Kidney epithelial cell (primary cell): ENCODE results near the gene FOXO6. TPM values are rescaled to one million over a fixed set of nuclear protein-coding genes. Genes with fewer than 3 reads are reported as not detected.

Source experiments
- DNase-seq: peaks from one replicate; pipeline ENCODE4 v3.0.0-alpha.2; 2010; ENCODE audit warnings: low read depth
- H3K27me3 ChIP-seq: 2 replicates; pipeline ENCODE4 v1.6.0; 2011; ENCODE audit warnings: low read length; ENCODE audit not compliant: control insufficient read depth, insufficient read depth
- H3K36me3 ChIP-seq: 2 replicates; pipeline ENCODE4 v1.5.1; 2011; ENCODE audit warnings: low read length; ENCODE audit not compliant: control insufficient read depth, insufficient read depth
- H3K4me3 ChIP-seq: 2 replicates; pipeline ENCODE4 v1.5.1; 2011; ENCODE audit warnings: low read depth, mild to moderate bottlenecking, control low read depth, low read length
- CTCF ChIP-seq: IDR thresholded peaks from 2 replicates; pipeline ENCODE4 v1.5.1; 2011; ENCODE audit warnings: mild to moderate bottlenecking, moderate library complexity, low read length, control low read depth, inconsistent platforms; ENCODE audit not compliant: insufficient read depth, poor library complexity, severe bottlenecking
- total RNA-seq: library from RNA; depleted of rRNA; stranded (reverse); fragments of >200 nt; gene quantifications from 2 replicates; pipeline ENCODE4 v1.2.3, GENCODE V29; 2015

FOXO6 gene
- total RNA-seq, 1 donor from 2014 or later, result 0.67 TPM

- H3K36me3 ChIP-seq, result no peaks in the 10 kb centered on the region
- no peak for DNase-seq
- no peak overlapping the region for H3K4me3 ChIP-seq
- no peak for TF ChIP-seq CTCF
- H3K27me3 ChIP-seq, result no peaks in the 10 kb centered on the region
Measured at GRCh38 chr1:41416081-41416480, 54.8 kb downstream of the FOXO6 start.

GRCh38 chr1:41416552-41417334, 55.5 kb downstream of the FOXO6 start:
- Histone ChIP-seq H3K27me3 (no peaks in the 10 kb centered on the region), H3K4me3 (no peak overlapping the region), H3K36me3 (no peaks in the 10 kb centered on the region)
- DNase-seq, result peak; percentile 28
- peak; percentile 89 for TF ChIP-seq CTCF

- Histone ChIP-seq H3K36me3 (no peaks in the 10 kb centered on the region), H3K27me3 (no peaks in the 10 kb centered on the region), H3K4me3 (no peak overlapping the region)
- TF ChIP-seq CTCF, result no peak
- no peak for DNase-seq
Measured at GRCh38 chr1:41417335-41417682, 56.1 kb downstream of the FOXO6 start.

- no peaks in the 10 kb centered on the region for H3K36me3 ChIP-seq
- no peak for TF ChIP-seq CTCF
- no peaks in the 10 kb centered on the region for H3K27me3 ChIP-seq
- DNase-seq, result no peak
- H3K4me3 ChIP-seq, result no peak overlapping the region
Measured at GRCh38 chr1:41417746-41418145, 56.5 kb downstream of the FOXO6 start.

- peak; percentile 79 for DNase-seq
- no peak for TF ChIP-seq CTCF
- H3K27me3 ChIP-seq, result no peaks in the 10 kb centered on the region
Measured at GRCh38 chr1:41418857-41419583, 57.8 kb downstream of the FOXO6 start.

More at GRCh38 chr1:41418857-41419583, 57.8 kb downstream of the FOXO6 start:
- Histone ChIP-seq H3K36me3 (no peaks in the 10 kb centered on the region), H3K4me3 (no peak overlapping the region)
